ENCODE results near the gene TNNT2. TPM values are rescaled to one million over a fixed set of nuclear protein-coding genes. Genes with fewer than 3 reads are reported as not detected.

The TNNT2 gene
- total and polyA plus RNA-seq, 2 of the 8 experiments (the other 6 are each of a cell fraction or from before 2014, with no cell fraction given) = 3.1 to 21.0 TPM

DNA sequence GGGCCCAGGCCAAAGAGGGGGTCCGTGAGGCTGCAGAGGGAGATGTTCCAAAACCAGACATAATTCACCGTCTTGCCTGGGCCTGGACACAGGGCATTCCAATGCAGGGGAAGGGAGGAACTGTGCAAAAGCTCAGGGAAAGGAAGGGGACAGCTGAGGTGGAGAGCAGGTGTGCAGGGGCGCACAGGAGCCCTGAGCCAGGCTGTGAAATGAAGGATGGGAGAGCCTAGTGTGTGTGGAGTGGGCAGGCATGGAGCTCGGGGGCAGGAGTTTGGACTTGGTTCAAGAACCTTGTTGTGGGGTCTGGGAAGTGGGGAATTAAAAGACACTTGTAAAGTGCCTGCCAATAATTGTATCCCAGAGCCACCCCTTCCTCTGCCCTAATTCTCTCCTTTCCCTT, 41.8 kb upstream of the TNNT2 start:
- H3K18ac ChIP-seq (ENCODE audit: extremely low read depth, low read length) = no peak overlapping the region
- H2BK20ac ChIP-seq (ENCODE audit: low read length) = no peak overlapping the region
- 84% methylated on average over 4 of the region's 4 CpGs; no CpG with 5 or more reads in 1 of the 2 experiments for WGBS, 2 experiments (ENCODE audit: extremely low coverage in 1 of 2, insufficient coverage in 1 of 2, insufficient read length in 1 of 2, insufficient replicate concordance in 2 of 2, low coverage in 1 of 2, low lambda C conversion rate in 2 of 2, missing lambda C conversion rate in 1 of 2)
- peaks cover 0 to 10% (median 0%) of the 10 kb centered on the region in 4 experiments; a peak in 1 of 7 replicates for H3K4me1 ChIP-seq (replicated peaks in 1 of 4; ENCODE audit: control insufficient read depth in 3 of 4, insufficient read depth in 4 of 4, low read length in 3 of 4)
- H3K4me2 ChIP-seq (ENCODE audit: insufficient read depth in 1 of 2, low read depth in 2 of 2, low read length in 2 of 2) = no peak overlapping the region
- CTCF ChIA-PET (ENCODE audit: partially characterized antibody) = interaction anchor here (0.8 to 7.0 kb wide), 5 partner anchors 11 to 165 kb away, joined by 3 to 60 read pairs (median 7); no protein-coding TSS in a partner anchor
- no peak overlapping the region for H3K9ac ChIP-seq (replicated peaks in 1 of 4; ENCODE audit: extremely low read depth in 1 of 4, low read depth in 3 of 4, low read length in 3 of 4)
- no peak overlapping the region for H3K4me3 ChIP-seq (ENCODE audit: extremely low read depth in 1 of 4, insufficient read depth in 2 of 4, low read depth in 3 of 4, low read length in 4 of 4)
- no peak overlapping the region for H2AFZ ChIP-seq (ENCODE audit: low read length)
- H2BK15ac ChIP-seq (ENCODE audit: low read length) = no peak overlapping the region
- no peaks in the 10 kb centered on the region for H4K20me1 ChIP-seq (replicated peaks in 1 of 2; ENCODE audit: control insufficient read depth in 1 of 2, insufficient read depth in 2 of 2, low read length in 2 of 2)
- H2BK120ac ChIP-seq (replicated peaks; ENCODE audit: low read depth, low read length) = no peak overlapping the region
- no peak overlapping the region for H2BK5ac ChIP-seq (ENCODE audit: low read depth, low read length)
- no peak for FAIRE-seq
- H3K23ac ChIP-seq (ENCODE audit: insufficient read length) = no peak overlapping the region
- H3K23me2 ChIP-seq (ENCODE audit: low read depth, low read length) = no peaks in the 10 kb centered on the region; the same call in 1 of the 2 replicates
- no peak overlapping the region for H4K5ac ChIP-seq (ENCODE audit: insufficient read length, low read depth, low read length)
- H3K79me2 ChIP-seq (ENCODE audit: control insufficient read depth in 1 of 2, insufficient read depth in 2 of 2, low read length in 2 of 2) = no peaks in the 10 kb centered on the region
- no peaks in the 10 kb centered on the region for H3K36me3 ChIP-seq (ENCODE audit: control insufficient read depth in 2 of 4, insufficient read depth in 4 of 4, low read length in 3 of 4)
- H4K91ac ChIP-seq (replicated peaks; ENCODE audit: insufficient read length, low read length) = no peak overlapping the region
- DNase-seq (ENCODE audit: low read depth in 1 of 2, low spot score in 2 of 2) = no peak
- H2AK5ac ChIP-seq (ENCODE audit: low read depth, low read length) = no peak overlapping the region
- 0 out of 7 replicates have a peak, but pooled peaks cover 0 to 2% (median 0%) of the 10 kb centered on the region in 4 experiments for H3K27me3 ChIP-seq (replicated peaks in 1 of 4; ENCODE audit: control insufficient read depth in 3 of 4, extremely low read depth in 1 of 4, insufficient read depth in 3 of 4, low read length in 3 of 4)
- H2BK12ac ChIP-seq (ENCODE audit: low read depth, low read length) = no peak overlapping the region; the same call in 1 of the 2 replicates
- POLR2A ChIA-PET (ENCODE audit: partially characterized antibody) = no interaction called here
- H3K9me3 ChIP-seq (ENCODE audit: insufficient read depth in 2 of 2, low read depth in 1 of 2, low read length in 1 of 2) = peaks cover 15 to 18% of the 10 kb centered on the region in 2 experiments; a peak in 3 of 4 replicates
- H3K4ac ChIP-seq (replicated peaks; ENCODE audit: insufficient read length, low read depth, low read length) = no peak overlapping the region
- H4K8ac ChIP-seq (ENCODE audit: extremely low read depth, insufficient read depth, low read length) = no peak overlapping the region
- no peaks in the 10 kb centered on the region for H3K79me1 ChIP-seq (ENCODE audit: low read depth, low read length)
- no peak overlapping the region for H3K27ac ChIP-seq (ENCODE audit: low read depth, low read length)
- no peak overlapping the region for H3K14ac ChIP-seq (ENCODE audit: insufficient read length)
- no peak overlapping the region for H3K56ac ChIP-seq (replicated peaks; ENCODE audit: insufficient read length, low read depth, low read length)

Data from H1 (cell line).